ENCODE measurements around the gene PBX3.

DNA sequence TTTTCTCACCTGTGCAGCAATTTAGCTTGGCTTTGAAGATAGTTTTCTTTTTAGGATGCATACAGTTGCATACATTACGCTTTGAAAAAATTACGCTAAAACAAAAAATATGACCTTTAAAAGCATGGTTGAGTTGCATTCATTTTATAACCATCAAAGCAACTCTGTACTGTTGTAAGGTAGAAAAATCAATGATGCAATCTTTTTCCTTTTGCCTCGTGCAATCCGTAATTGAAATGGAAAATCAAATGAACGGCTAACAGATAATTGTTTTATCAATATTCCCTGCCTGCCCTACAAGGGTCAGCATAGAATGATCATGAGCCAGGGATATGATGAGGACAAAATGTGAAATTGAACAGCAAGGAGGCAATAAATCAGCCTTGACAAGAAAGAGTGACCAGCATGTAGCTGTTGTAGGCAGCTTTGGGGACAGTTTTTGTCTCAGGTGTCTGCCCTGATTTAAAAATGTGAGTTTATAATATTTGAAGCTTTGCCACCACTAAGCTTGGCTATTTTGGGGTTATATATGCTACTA is 98.2 kb downstream of the PBX3 start:
- TF ChIP-seq, protein P1, sequence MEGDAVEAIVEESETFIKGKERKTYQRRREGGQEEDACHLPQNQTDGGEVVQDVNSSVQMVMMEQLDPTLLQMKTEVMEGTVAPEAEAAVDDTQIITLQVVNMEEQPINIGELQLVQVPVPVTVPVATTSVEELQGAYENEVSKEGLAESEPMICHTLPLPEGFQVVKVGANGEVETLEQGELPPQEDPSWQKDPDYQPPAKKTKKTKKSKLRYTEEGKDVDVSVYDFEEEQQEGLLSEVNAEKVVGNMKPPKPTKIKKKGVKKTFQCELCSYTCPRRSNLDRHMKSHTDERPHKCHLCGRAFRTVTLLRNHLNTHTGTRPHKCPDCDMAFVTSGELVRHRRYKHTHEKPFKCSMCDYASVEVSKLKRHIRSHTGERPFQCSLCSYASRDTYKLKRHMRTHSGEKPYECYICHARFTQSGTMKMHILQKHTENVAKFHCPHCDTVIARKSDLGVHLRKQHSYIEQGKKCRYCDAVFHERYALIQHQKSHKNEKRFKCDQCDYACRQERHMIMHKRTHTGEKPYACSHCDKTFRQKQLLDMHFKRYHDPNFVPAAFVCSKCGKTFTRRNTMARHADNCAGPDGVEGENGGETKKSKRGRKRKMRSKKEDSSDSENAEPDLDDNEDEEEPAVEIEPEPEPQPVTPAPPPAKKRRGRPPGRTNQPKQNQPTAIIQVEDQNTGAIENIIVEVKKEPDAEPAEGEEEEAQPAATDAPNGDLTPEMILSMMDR (conservative IDR thresholded peaks at IDR 0.05; ENCODE audit: low read length), result no peak
- TF ChIP-seq EZH2phosphoT487 (IDR thresholded peaks at IDR 0.05; ENCODE audit: borderline replicate concordance, low read depth, low read length), result no peak

Data from OCI-LY7 (cell line).